Activated T-cell treated with anti-CD3 and anti-CD28 coated beads for 48 hours (primary cell): ENCODE results near the gene TBC1D10B.
A peak's percentile ranks its signal among the peaks of the same experiment; 100 is the strongest.

Experiments used
- DNase-seq: peaks from one replicate; pipeline ENCODE4 v3.0.0-alpha.2; 2020; ENCODE audit warnings: low read depth

The TBC1D10B gene

GRCh38 chr16:30372038-30372712 is 1.9 kb upstream of the TBC1D10B start:
- no peak for DNase-seq

GRCh38 chr16:30371248-30371816 is 1.0 kb upstream of the TBC1D10B start:
- DNase-seq, result no peak

- DNase-seq, result no peak
These were observed 297 bp downstream of the TBC1D10B start for GRCh38 chr16:30369938-30370455.

DNA sequence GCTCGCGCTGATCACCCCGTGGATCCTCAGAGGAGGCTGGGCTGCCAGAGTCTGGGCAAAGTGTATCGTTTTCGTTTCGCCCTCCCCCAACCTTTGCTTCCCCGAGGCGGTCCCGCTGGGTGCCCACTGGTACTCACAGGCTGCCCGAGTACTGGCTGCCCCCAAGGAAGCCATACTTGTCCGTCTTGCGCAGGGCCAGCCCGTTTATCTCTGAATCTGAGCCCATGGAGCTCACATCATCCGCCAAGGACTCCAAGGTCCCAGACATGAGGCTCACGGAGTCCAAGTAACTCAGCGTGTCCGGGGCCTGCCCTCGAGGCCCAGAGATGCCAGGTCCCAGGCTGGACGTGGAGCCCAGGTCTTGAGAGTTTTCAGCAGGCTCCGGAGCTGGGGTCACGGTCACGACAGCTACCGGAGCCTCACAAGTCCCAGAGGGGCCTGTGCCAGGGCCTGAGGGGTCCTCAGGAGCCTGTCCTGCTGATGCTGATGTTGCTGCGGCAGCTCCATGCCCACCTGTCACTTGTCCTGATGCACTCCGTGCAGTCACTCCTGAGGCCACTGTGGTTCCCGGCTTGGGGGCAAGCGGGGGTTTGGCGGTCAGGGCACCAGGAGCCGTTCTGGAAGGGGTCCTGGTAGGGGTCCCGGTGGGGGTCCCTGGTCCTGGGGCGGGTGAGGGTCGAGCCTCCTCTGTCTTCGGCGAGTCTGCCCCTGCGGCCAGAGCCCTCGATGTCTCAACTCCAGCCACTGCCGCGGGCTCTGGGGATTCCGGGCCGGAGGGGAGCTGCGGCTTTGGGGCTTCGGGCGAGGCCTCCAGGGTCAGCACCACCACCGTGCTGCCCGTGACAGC is 980 bp downstream of the TBC1D10B start:
- DNase-seq, result no peak

GRCh38 chr16:30368792-30369090 is 1.6 kb downstream of the TBC1D10B start:
- DNase-seq, result no peak

- DNase-seq, result no peak
These were observed 2.0 kb downstream of the TBC1D10B start for GRCh38 chr16:30368122-30368791.

GRCh38 chr16:30367349-30368009 is 2.8 kb downstream of the TBC1D10B start:
- no peak for DNase-seq

DNA sequence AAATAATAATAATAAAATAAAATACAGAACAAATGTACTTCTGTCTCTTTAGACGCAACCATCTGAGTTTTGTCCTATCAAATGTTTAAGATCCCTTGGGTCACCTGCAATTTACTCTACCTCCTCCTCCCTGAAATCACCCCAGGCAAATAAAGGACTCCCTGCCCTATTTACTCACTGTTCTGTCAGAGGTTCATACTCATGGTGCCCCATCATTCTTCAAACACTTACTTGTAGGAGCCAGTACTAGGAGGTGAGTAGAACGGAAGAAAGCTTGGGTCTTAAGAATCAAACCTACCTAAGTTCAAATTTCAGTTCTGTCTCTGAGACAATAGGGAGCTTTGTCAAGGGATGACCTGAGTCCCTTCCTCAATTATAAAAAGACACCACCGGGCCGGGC is 3.8 kb downstream of the TBC1D10B start:
- no peak for DNase-seq

DNA sequence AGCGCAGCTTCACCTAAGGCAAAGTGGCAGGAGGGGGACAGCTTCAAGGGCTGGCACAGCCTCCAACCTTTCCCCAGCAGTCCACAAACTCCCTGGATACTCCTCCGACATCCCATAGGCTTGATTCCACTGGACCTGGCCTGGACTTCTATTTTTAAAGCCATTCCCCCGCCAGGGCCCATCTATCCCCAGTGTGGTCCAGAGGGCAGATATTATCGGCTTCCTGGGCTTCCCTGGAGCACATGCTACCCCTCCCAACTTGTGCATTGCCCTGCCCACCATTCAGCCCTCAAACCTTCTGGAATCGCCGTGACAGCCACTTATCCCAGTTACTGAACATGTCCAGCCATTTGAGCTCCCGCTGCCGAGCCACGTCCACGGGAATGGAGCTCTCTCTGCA is 5.1 kb downstream of the TBC1D10B start:
- no peak for DNase-seq

GRCh38 chr16:30361180-30361579 is 9.1 kb downstream of the TBC1D10B start:
- no peak for DNase-seq

- DNase-seq, result no peak
These were observed 10.5 kb downstream of the TBC1D10B start for GRCh38 chr16:30359871-30360170.

DNA sequence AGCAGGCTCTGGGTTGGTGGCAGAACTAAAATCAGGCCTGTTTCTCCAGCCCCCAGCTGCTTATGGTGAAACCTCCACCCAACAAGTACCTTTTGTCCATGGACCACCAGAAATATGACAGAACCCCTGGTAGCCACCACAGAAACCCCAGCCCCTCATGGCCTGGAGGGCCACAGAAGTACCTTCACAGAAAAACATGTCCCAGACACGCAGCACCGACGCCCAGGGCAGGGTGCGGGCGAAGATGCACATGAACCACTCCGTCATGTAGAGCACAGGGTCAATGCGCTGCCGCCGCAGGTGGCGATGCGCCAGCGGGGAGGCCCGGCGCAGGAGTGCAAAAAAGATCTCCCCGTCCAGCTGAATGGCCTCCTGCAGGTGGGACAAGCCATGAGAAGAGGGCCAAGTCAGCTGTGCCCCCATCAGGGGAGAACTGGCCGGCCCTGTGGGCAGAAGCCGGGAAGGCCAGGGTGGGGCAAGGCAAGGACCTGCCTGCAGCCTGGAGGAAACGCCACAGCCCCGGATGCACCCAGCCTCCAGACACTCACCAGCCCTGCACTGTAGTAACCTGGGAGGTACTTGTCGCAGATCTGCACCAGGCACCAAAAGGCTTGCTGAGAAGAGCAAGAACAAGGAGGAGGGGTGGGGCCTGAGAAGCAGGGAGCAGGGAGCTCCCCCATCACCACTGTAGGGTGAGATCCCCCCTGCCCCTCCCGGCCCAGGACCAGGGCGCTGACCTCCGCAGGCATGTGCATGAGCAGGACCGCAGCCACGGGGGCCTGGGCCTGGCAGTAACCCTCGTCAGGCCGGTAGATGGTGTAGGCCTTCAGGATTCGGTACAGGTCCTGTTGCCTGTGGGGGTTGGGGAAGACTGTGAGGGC is 11.1 kb downstream of the TBC1D10B start:
- no peak for DNase-seq

GRCh38 chr16:30358577-30358936 is 11.7 kb downstream of the TBC1D10B start:
- DNase-seq, result no peak

- DNase-seq, result no peak
These were observed 12.3 kb downstream of the TBC1D10B start for GRCh38 chr16:30357715-30358576.

DNA sequence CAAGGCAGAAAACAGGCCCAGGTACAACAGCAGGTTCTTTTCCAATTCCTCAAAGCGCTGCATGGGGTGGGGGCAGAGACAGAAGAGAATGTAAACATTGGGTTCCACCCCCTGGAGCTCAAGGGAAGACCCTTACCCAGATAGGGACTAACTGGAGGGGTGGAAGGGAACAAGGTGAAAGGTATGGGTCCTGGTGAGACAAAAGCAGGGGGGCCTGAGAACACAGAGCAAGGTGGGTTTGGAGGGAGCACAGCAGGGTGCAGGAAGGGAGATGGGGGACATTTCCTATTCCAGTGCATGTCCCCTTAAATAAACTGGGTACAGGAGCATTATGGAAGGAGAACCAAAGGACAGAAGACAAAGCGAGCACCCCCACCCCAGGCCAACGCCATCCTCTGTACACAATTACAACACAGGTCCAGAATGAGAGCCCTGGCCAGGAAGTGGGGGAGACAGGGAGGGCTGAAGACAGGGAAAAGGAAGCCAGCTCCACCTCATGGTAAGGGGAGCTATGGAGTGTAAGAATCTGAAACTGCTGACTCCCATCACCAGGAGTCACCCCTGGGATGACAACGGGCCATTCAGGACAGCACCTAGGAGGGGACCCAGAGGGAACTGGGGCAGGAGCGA is 13.1 kb downstream of the TBC1D10B start:
- no peak for DNase-seq

DNA sequence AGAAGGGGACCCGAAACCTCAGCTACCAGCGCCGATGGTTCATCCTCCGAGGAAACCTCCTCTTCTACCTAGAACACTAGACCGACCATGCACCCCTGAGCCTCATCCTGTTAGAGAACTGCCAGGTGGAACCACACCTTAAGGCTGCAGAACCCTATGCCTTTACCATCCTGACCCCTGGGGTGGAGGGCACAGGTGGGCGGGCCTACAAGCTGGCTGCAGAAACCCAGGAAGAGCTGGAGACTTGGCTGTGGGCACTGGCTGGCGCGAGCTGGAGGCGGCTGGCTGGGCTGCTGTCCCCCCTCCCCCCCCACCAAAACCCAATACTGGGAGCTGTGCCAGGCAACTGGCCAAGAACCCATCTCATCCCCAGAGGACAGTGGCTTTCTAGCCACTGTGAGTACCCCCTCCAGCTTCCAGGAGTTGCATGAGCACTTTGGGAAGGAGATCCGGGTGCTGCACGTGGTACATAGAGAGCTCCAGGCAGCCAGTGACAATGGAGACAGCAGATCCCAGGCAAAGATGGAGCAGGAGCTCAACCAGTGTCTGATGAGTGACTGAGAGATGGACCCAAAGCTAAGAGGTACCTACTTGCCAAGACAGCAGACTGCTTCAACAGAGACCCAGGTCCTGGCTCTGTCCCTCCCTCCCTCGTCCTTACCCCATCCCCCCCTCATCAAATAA is 13.8 kb downstream of the TBC1D10B start:
- DNase-seq, result no peak

DNA sequence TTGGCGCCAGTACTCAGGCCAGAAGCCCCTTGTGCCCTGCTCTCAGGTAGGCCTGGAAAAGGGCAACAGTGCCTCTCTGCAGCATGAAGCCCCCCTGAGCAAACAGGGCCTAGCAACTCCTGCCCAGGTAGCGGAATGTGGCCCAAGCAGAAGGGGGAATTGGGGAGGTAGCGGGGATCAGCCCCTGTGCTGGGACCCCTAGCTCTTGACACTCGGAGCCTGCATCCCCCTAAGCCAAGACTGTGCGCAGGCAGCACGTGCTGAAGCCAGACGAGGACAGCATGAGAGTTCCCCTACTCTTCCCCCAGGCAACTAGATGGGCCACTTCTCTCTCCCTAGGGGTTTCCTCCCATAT is 14.4 kb downstream of the TBC1D10B start:
- no peak for DNase-seq

DNA sequence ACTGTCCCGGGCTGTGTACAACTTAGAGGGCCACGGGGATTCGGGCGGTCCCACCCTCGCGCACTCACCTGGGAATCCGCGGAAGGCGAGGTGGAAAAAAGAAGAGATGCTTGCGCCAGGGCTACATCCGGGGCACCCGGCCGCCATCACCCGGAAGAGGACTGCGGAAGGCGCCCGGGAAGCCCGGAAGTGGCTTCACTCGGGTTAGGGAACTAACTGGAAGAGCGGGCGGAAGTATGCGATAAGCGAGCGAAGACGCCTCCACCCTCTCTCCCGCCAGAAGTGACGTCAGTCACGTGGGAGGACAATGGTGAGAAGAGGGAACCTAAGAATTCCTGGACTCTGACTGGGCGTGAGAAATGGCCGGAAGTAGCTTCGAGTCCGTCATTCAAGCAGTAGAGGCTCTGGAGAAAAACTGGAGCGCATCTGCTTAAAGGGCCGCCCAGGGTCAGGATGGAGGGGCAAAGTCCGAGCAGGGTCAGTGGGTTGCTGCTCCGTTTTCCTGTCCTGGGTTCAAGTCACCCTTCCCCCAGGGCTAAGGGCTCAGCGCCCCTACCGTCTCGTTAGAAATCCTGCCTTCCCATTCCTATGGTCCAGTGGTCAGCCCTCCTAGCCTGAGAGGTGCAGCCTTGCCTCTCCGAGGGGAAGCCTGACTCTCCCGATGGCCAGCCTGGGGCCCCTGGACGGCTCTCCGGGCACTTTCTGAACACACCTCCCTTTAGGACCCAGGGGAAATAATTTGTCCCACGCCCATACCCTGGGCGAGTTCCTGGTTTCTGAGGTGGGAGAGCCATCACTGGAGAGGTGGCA is 14.9 kb downstream of the TBC1D10B start, which contains the start of gene CD2BP2:
CD2BP2 (minus strand) TSS at position 165 of the 810 bp plus-strand sequence. CDS start 627 bp downstream, outside the sequence.
- peak; percentile 86 for DNase-seq
